Hepatocyte (in vitro differentiated cells): ENCODE results near the gene NRXN2. TPM values are rescaled to one million over a fixed set of nuclear protein-coding genes. Genes with fewer than 3 reads are reported as not detected.

Experiments used
- DNase-seq: peaks from one replicate; pipeline ENCODE4 v3.0.0-alpha.2; 2016; ENCODE audit warnings: low spot score
- H2AFZ ChIP-seq: fragments of 200-600 bp; sonication (generic); 2 replicates; pipeline ENCODE4 v1.6.0; 2016; ENCODE audit warnings: antibody characterized with exemption, mild to moderate bottlenecking
- H3K27ac ChIP-seq: fragments of 200-600 bp; sonication (generic); 2 replicates; pipeline ENCODE4 v1.5.1; 2016; ENCODE audit warnings: mild to moderate bottlenecking
- H3K27me3 ChIP-seq: fragments of 200-600 bp; sonication (generic); 2 replicates; pipeline ENCODE4 v1.6.1; 2016
- H3K36me3 ChIP-seq: fragments of 200-600 bp; sonication (generic); replicated peaks from 2 replicates; pipeline ENCODE4 v1.5.1; 2016; ENCODE audit warnings: low read depth; ENCODE audit not compliant: insufficient read depth
- H3K4me1 ChIP-seq: fragments of 200-600 bp; sonication (generic); 2 replicates; pipeline ENCODE4 v1.5.1; 2016; ENCODE audit warnings: mild to moderate bottlenecking, moderate library complexity; ENCODE audit not compliant: insufficient read depth
- H3K4me2 ChIP-seq: fragments of 200-600 bp; sonication (generic); 2 replicates; pipeline ENCODE4 v1.6.0; 2016
- H3K4me3 ChIP-seq: fragments of 200-600 bp; sonication (generic); 2 replicates; pipeline ENCODE4 v1.5.1; 2016; ENCODE audit warnings: mild to moderate bottlenecking
- H3K79me2 ChIP-seq: fragments of 200-600 bp; sonication (generic); 2 replicates; pipeline ENCODE4 v1.6.0; 2017; ENCODE audit warnings: mild to moderate bottlenecking
- H3K9me2 ChIP-seq: fragments of 200-600 bp; sonication (generic); replicated peaks from 2 replicates; pipeline ENCODE4 v1.6.0; 2017; ENCODE audit warnings: mild to moderate bottlenecking; ENCODE audit not compliant: insufficient read depth
- H3K9me3 ChIP-seq: fragments of 200-600 bp; sonication (generic); 2 replicates; pipeline ENCODE4 v1.5.1; 2016; ENCODE audit warnings: low read depth, mild to moderate bottlenecking
- H4K20me1 ChIP-seq: fragments of 200-600 bp; sonication (generic); 2 replicates; pipeline ENCODE4 v1.6.0; 2016; ENCODE audit warnings: mild to moderate bottlenecking; ENCODE audit not compliant: insufficient read depth, poor library complexity, severe bottlenecking
- EZH2 ChIP-seq: fragments of 200-600 bp; sonication (generic); IDR thresholded peaks from 2 replicates; pipeline ENCODE4 v1.6.1; 2016; ENCODE audit warnings: antibody characterized with exemption, mild to moderate bottlenecking, borderline replicate concordance
- EZH2phosphoT487 ChIP-seq: fragments of 200-600 bp; sonication (generic); IDR thresholded peaks from one replicate; pipeline ENCODE4 v1.6.1; 2018; ENCODE audit warnings: antibody characterized with exemption, mild to moderate bottlenecking, low read depth, moderate library complexity; ENCODE audit not compliant: unreplicated experiment, severe bottlenecking
- WGBS: methylation state at CpG from one replicate; pipeline ENCODE4 v1.1.6; 2016; ENCODE audit warnings: low lambda C conversion rate; ENCODE audit errors: missing lambda C conversion rate; 5-methylcytosine and 5-hydroxymethylcytosine counted together
- polyA plus RNA-seq: library from polyadenylated mRNA; unstranded; fragments of >200 nt; fragmentation: Nextera tagmentation; extraction: Ambion mirVana; gene quantifications from 2 replicates; pipeline ENCODE4 v1.2.1, GENCODE V29; 2016
- total RNA-seq: library from RNA; depleted of rRNA; stranded (reverse); fragments of >200 nt; gene quantifications from 2 replicates; pipeline ENCODE4 v1.2.3, GENCODE V29; 2014
- TF ChIP-seq, protein P1 (sequence below): fragments of 200-600 bp; sonication (generic); IDR thresholded peaks from 2 replicates; pipeline ENCODE4 v1.5.1; 2016; ENCODE audit warnings: antibody characterized with exemption, mild to moderate bottlenecking; ENCODE audit not compliant: poor library complexity

NRXN2 gene
- total and polyA plus RNA-seq, 2 experiments from 2014 or later, result 0.83 to 1.7 TPM

DNA sequence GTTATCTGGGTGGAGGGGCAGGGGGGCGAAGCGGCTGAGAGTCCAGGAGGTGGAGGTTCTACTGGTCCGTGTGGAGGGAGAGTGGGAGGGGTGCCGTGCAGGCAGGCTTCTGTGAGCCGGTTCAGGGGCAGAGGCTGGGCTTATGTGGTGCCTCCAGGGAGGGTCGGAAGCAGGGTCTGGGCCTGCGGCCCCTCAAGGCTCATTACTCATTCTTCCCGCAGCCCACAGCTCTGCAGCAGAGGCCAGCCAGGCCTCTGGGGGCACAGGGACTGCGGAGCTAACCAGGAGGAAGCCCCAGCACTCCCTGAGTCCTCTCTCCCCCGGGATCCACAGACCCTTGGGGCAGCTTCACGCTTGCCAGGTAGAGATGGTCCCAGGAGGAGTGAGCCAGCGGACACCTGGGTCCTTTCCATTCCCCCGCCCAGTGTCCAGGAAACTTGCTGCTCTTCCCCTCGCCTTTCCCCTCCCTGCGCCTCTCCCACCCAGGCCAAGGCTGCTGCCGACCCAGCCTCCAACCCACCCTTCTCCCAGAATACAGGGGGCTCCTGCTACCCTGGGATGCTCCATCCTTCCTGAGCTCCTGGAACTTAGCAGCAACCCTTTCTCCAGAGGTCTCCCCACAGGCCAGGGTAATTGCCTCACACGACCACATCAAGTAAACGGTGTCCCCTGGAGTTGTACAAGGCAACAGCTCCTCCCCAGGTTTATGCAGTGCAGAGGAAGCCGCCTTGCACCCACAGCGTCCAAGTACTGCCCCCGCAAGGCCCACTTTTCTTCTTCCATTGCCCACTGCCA is 6.3 kb downstream of the NRXN2 start:
- Histone ChIP-seq H3K9me3 (no peaks in the 10 kb centered on the region), H3K36me3 (no peaks in the 10 kb centered on the region), H4K20me1 (no peaks in the 10 kb centered on the region), H2AFZ (no peak overlapping the region), H3K4me1 (no peaks in the 10 kb centered on the region), H3K9me2 (no peaks in the 10 kb centered on the region), H3K4me3 (no peak overlapping the region), H3K4me2 (no peak overlapping the region), H3K27me3 (peaks cover 90% of the 10 kb centered on the region), H3K79me2 (no peaks in the 10 kb centered on the region), H3K27ac (no peak overlapping the region)
- WGBS, result 76% methylated on average over 20 of the region's 21 CpGs
- DNase-seq, result no peak
- TF ChIP-seq, protein P1, sequence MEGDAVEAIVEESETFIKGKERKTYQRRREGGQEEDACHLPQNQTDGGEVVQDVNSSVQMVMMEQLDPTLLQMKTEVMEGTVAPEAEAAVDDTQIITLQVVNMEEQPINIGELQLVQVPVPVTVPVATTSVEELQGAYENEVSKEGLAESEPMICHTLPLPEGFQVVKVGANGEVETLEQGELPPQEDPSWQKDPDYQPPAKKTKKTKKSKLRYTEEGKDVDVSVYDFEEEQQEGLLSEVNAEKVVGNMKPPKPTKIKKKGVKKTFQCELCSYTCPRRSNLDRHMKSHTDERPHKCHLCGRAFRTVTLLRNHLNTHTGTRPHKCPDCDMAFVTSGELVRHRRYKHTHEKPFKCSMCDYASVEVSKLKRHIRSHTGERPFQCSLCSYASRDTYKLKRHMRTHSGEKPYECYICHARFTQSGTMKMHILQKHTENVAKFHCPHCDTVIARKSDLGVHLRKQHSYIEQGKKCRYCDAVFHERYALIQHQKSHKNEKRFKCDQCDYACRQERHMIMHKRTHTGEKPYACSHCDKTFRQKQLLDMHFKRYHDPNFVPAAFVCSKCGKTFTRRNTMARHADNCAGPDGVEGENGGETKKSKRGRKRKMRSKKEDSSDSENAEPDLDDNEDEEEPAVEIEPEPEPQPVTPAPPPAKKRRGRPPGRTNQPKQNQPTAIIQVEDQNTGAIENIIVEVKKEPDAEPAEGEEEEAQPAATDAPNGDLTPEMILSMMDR, result no peak
- TF ChIP-seq EZH2, result no peak
- no peak for TF ChIP-seq EZH2phosphoT487

DNA sequence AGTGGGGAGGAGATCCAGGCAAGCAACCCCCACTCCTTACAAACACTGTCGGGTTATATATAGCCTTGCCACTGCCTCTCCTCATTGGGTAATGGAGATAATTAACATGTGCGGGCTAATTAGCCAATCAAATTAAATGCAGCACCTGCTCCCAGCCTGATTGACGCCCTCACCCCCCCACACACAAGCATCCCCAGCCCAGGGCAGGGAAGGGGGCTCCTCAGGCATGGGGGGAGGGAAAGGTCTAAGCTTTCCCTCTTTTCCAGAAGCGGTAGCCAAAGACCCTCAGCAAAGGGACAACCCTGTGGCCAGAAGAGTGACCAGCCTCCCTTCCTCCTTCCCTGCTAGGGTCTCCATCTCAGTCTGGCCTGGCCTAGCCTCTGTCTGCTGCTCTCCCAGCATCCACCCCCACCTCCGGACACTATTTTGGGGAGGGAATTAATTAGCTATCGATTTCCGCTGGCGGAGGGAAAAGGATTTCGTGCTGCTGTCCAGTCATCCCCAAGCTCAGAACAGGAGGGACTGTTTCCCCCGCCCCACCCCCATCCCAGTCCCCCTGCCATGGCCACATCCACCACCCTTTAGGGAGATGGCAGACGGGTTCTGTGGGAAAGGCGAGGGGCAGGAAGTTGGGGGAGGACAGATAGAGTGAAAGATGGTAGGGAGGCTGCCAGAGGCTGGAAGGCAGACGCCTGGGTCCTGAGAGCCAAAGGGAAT is 7.1 kb downstream of the NRXN2 start:
- no peak for DNase-seq
- peaks cover 90% of the 10 kb centered on the region for H3K27me3 ChIP-seq
- no peak overlapping the region for H2AFZ ChIP-seq
- H3K4me1 ChIP-seq, result no peaks in the 10 kb centered on the region
- no peaks in the 10 kb centered on the region for H4K20me1 ChIP-seq
- no peaks in the 10 kb centered on the region for H3K36me3 ChIP-seq
- H3K9me2 ChIP-seq, result no peaks in the 10 kb centered on the region
- H3K9me3 ChIP-seq, result no peaks in the 10 kb centered on the region
- no peaks in the 10 kb centered on the region for H3K79me2 ChIP-seq
- WGBS, result 61% methylated on average over 9 of the region's 13 CpGs
- no peak overlapping the region for H3K4me2 ChIP-seq
- TF ChIP-seq, protein P1, result no peak
- TF ChIP-seq EZH2 (no peak), EZH2phosphoT487 (no peak)
- H3K4me3 ChIP-seq, result no peak overlapping the region
- no peak overlapping the region for H3K27ac ChIP-seq

DNA sequence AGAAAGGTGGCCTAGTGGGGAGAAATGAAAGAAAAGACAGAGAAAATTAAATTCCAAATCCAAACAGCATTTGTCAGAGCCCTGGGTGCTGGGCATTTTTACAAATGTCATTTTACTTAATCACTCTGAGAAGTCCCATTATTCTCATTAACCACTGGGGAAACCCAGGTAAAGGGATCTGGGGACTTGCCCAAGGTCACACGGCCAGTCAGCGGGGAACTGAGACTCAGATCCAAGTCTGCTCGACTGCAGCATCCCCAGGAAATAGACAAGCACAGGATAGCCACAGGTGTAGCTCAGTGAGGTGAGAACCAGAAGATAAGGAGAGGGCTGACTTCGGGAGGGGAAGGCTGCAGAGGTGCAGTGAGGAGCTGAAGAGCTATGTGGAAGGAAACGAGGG is 7.9 kb downstream of the NRXN2 start:
- Histone ChIP-seq H3K9me3 (no peaks in the 10 kb centered on the region), H3K79me2 (no peaks in the 10 kb centered on the region)
- WGBS, result 60% methylated on average over 5 of the region's 5 CpGs

More for the DNA sequence above, 7.9 kb downstream of the NRXN2 start:
- Histone ChIP-seq H3K4me2 (no peak overlapping the region), H3K4me3 (no peak overlapping the region), H4K20me1 (no peaks in the 10 kb centered on the region), H3K27ac (no peak overlapping the region), H3K9me2 (no peaks in the 10 kb centered on the region), H2AFZ (no peak overlapping the region), H3K4me1 (no peaks in the 10 kb centered on the region), H3K36me3 (no peaks in the 10 kb centered on the region), H3K27me3 (peaks cover 92% of the 10 kb centered on the region)
- TF ChIP-seq EZH2, result no peak
- TF ChIP-seq, protein P1, result no peak
- DNase-seq, result no peak
